Uterus (tissue), 2 donors: ENCODE results near the gene UGT1A1.

Experiments used
- CTCF ChIP-seq, 4 experiments: fragments of 200-600 bp in 2 of 4; fragments of 450-650 bp in 2 of 4; sonication (generic) in 2 of 4; IDR thresholded peaks; one replicate each; pipeline ENCODE4 v1.5.1; 2016 to 2019; ENCODE audit warnings: antibody characterized with exemption in 4 of 4, mild to moderate bottlenecking in 2 of 4, moderate library complexity in 1 of 4
- POLR2A ChIP-seq, 2 donors: fragments of 450-650 bp; IDR thresholded peaks; one replicate each; pipeline ENCODE4 v1.6.1; 2016; ENCODE audit warnings: antibody characterized with exemption in 2 of 2, mild to moderate bottlenecking in 1 of 2, moderate library complexity in 1 of 2

DNA sequence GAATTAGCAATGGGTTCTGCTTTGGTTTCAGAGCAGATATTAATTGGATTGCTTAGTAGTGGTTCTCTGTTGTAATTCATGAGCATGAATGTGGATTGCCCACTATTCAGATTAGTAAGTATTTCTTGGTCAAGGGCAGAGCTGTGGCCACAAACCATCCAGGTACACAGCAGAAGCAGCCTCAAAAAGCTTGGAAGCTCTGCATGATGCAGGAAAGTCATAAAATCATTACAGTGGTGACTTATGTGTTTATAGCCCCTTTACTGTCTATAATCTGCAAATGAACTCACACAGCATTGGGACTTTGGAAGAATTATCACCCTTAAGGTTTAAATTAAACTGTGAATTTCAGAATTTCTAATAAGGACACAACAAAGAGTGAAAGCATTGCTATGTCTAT is 1.9 kb upstream of the UGT1A1 start:
- TF ChIP-seq CTCF (IDR thresholded peaks at IDR 0.05) (no peak), POLR2A (IDR thresholded peaks at IDR 0.05) (no peak)
